OCI-LY7 (cell line): ENCODE measurements around the gene CAAP1. TPM values are rescaled to one million over a fixed set of nuclear protein-coding genes. Genes with fewer than 3 reads are reported as not detected.

Source experiments
- Bru-seq: library from RNA; stranded (reverse); fragments of 400-500 nt; gene quantifications from one replicate; lab custom pipeline; 2021; lab: Mats Ljungman, UMichigan
- BruChase-seq, 2 experiments: library from RNA; stranded (reverse); fragments of 400-500 nt; gene quantifications; one replicate each; lab custom pipeline; 2021; lab: Mats Ljungman, UMichigan
- BruUV-seq: library from RNA; stranded (reverse); fragments of 400-500 nt; replicated peaks from 2 replicates; lab custom pipeline; 2021; lab: Mats Ljungman, UMichigan
- CTCF ChIA-PET: fragments of 300-600 bp; sonication (Branson Sonifier 250); formaldehyde crosslinking; loops from one replicate; lab custom pipeline; 2022; ENCODE audit warnings: antibody characterized with exemption; ENCODE audit not compliant: unreplicated experiment; lab: Charles Lee
- POLR2A ChIA-PET: fragments of 300-600 bp; sonication (Branson Sonifier 250); formaldehyde crosslinking; loops from one replicate; lab custom pipeline; 2022; ENCODE audit warnings: antibody characterized with exemption; lab: Charles Lee
- DNase-seq: peaks from one replicate; pipeline ENCODE4 v3.0.0-alpha.2; 2015; ENCODE audit warnings: low spot score
- H2AFZ ChIP-seq: fragments of 200-600 bp; sonication (generic), shearing (Covaris generic); 2 replicates; pipeline ENCODE4 v1.6.1; 2014; ENCODE audit warnings: mild to moderate bottlenecking, antibody characterized with exemption, low read length, moderate library complexity
- H3K27ac ChIP-seq: fragments of 200-600 bp; sonication (generic); 2 replicates; pipeline ENCODE4 v1.5.1; 2014; ENCODE audit warnings: mixed run types, low read depth, mild to moderate bottlenecking, moderate library complexity, low read length, inconsistent platforms; ENCODE audit not compliant: poor library complexity, severe bottlenecking
- H3K36me3 ChIP-seq: fragments of 200-600 bp; sonication (generic); 2 replicates; pipeline ENCODE4 v1.6.1; 2014; ENCODE audit warnings: mild to moderate bottlenecking, antibody characterized with exemption, low read length, moderate library complexity, mixed read lengths; ENCODE audit not compliant: insufficient read depth
- H3K4me1 ChIP-seq: fragments of 200-600 bp; sonication (generic); 2 replicates; pipeline ENCODE4 v1.5.1; 2014; ENCODE audit warnings: mild to moderate bottlenecking, low read length; ENCODE audit not compliant: insufficient read depth, poor library complexity, severe bottlenecking
- H3K4me2 ChIP-seq: fragments of 200-600 bp; sonication (generic); 2 replicates; pipeline ENCODE4 v1.6.1; 2014; ENCODE audit warnings: mild to moderate bottlenecking, low read length
- H3K4me3 ChIP-seq: fragments of 200-600 bp; sonication (generic); 2 replicates; pipeline ENCODE4 v1.5.1; 2014; ENCODE audit warnings: mild to moderate bottlenecking, low read depth, low read length; ENCODE audit not compliant: poor library complexity, severe bottlenecking
- H3K79me2 ChIP-seq: fragments of 200-600 bp; sonication (generic); 2 replicates; pipeline ENCODE4 v1.6.1; 2016; ENCODE audit warnings: low read depth, mild to moderate bottlenecking, low read length, moderate library complexity, mixed read lengths; ENCODE audit not compliant: insufficient read depth
- H3K9me2 ChIP-seq: fragments of 200-600 bp; sonication (generic); 2 replicates; pipeline ENCODE4 v1.6.1; 2016; ENCODE audit warnings: mild to moderate bottlenecking, low read length, mixed read lengths; ENCODE audit not compliant: insufficient read depth
- H3K9me3 ChIP-seq: fragments of 200-600 bp; sonication (generic); 2 replicates; pipeline ENCODE4 v1.6.1; 2014; ENCODE audit warnings: mild to moderate bottlenecking, mixed run types, low read length, mixed read lengths
- H4K20me1 ChIP-seq: fragments of 200-600 bp; sonication (generic); 2 replicates; pipeline ENCODE4 v1.6.1; 2014; ENCODE audit warnings: mild to moderate bottlenecking, antibody characterized with exemption, low read length, moderate library complexity, mixed read lengths; ENCODE audit not compliant: insufficient read depth
- EZH2phosphoT487 ChIP-seq: fragments of 200-600 bp; sonication (generic); IDR thresholded peaks from 2 replicates; pipeline ENCODE4 v1.6.1; 2018; ENCODE audit warnings: low read depth, borderline replicate concordance, mild to moderate bottlenecking, mixed run types, antibody characterized with exemption, low read length, moderate library complexity, mixed read lengths
- intact Hi-C: fragments of 100-400 bp; cut with micrococcal nuclease; formaldehyde crosslinking; loops from one replicate; pipeline ENCODE4 v1.10.0; 2022; ENCODE audit not compliant: unreplicated experiment
- long read RNA-seq: library from polyadenylated mRNA; stranded (forward); transcript quantifications from one replicate; pipeline ENCODE4 v2.0.0, GENCODE V29; 2022
- total RNA-seq, 2 experiments: library from RNA; depleted of rRNA in 1 of 2; stranded (reverse); fragments of >200 nt in 1 of 2; shearing (Covaris generic) in 1 of 2; gene quantifications; 2 replicates each; pipeline ENCODE4 v1.2.3, GENCODE V29; 2014 to 2022
- TF ChIP-seq, protein P1 (sequence below): fragments of 200-600 bp; sonication (generic); conservative IDR thresholded peaks from 2 replicates; pipeline ENCODE4 v1.5.1; 2014; ENCODE audit warnings: mild to moderate bottlenecking, antibody characterized with exemption, low read length, moderate library complexity, mixed read lengths

CAAP1 gene, protein sequence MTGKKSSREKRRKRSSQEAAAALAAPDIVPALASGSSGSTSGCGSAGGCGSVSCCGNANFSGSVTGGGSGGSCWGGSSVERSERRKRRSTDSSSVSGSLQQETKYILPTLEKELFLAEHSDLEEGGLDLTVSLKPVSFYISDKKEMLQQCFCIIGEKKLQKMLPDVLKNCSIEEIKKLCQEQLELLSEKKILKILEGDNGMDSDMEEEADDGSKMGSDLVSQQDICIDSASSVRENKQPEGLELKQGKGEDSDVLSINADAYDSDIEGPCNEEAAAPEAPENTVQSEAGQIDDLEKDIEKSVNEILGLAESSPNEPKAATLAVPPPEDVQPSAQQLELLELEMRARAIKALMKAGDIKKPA
- 38.8 and 52.3 TPM in 2 replicates for total RNA-seq (2014; rRNA removed; shearing (Covaris generic))
- 28.4 and 32.9 TPM in 2 replicates for total RNA-seq (2022)
- percentile 92 among the genes with signal in this experiment for Bru-seq, nascent RNA
- BruChase-seq, experiment 1, labeled RNA remaining after a 6-hour chase = percentile 83 among the genes with signal in this experiment
- percentile 88 among the genes with signal in this experiment for BruChase-seq, experiment 2, labeled RNA remaining after a 2-hour chase
- long read RNA-seq, transcript CAAP1-206 (6 exons, 1,532 nt) = major isoform, 14 of 31 reads
- long read RNA-seq, transcript CAAP1-201 (6 exons, 2,791 nt) = minor isoform, 12 of 31 reads
- long read RNA-seq, partial matches to known transcripts = 2 of 31 reads
- long read RNA-seq, other reads (novel, unspliced or antisense) = 3 of 31 reads

DNA sequence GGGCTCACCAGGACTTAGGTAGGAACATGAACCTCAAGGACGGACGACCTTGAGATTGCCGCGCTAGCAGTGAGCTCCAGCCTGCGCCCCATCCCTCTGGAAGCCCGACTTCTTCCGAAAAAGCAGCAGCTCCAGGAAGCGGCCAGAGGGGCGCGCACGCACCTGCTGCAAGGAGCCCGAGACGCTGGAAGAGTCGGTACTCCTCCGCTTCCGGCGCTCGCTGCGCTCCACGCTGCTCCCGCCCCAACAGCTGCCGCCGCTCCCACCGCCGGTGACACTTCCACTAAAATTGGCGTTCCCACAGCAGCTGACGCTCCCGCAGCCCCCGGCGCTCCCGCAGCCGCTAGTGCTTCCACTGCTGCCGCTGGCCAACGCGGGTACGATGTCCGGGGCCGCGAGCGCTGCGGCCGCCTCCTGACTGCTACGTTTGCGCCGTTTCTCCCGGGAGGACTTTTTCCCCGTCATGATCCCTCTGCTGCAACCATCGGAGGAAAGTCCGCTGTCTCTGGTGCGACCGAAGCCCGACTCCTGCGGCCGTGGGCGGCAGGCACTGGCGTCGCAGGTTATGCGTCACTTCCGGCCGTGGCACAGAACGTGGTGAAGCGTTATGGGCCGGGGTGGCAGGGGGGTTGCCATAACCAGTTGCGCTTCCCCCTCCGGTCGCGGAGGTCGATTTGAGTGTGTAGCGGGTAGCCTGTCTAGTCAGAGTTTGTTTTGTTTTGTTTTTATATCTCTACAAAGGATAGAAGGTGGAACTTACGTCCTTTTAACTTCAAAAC, at the start of gene CAAP1:
TSS of gene CAAP1 (minus strand) at position 552 of the 779 bp plus-strand sequence. CDS start at position 465, 87 bp downstream.
- ChIA-PET CTCF (no interaction called here), POLR2A (interaction anchor here (0.8 to 2.2 kb wide), 11 partner anchors 9 to 55 kb away, joined by 3 to 10 read pairs (median 4); partner anchors contain the start of gene PLAA)
- intact Hi-C loops = loop anchor here (1.0 kb wide), 1 partner anchor 55 kb away; the partner anchor contains the start of gene PLAA
- DNase-seq = peak; percentile 96
- TF ChIP-seq EZH2phosphoT487 = no peak
- TF ChIP-seq, protein P1, sequence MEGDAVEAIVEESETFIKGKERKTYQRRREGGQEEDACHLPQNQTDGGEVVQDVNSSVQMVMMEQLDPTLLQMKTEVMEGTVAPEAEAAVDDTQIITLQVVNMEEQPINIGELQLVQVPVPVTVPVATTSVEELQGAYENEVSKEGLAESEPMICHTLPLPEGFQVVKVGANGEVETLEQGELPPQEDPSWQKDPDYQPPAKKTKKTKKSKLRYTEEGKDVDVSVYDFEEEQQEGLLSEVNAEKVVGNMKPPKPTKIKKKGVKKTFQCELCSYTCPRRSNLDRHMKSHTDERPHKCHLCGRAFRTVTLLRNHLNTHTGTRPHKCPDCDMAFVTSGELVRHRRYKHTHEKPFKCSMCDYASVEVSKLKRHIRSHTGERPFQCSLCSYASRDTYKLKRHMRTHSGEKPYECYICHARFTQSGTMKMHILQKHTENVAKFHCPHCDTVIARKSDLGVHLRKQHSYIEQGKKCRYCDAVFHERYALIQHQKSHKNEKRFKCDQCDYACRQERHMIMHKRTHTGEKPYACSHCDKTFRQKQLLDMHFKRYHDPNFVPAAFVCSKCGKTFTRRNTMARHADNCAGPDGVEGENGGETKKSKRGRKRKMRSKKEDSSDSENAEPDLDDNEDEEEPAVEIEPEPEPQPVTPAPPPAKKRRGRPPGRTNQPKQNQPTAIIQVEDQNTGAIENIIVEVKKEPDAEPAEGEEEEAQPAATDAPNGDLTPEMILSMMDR = peak; percentile 57
- H3K4me3 ChIP-seq = peak within 1 kb of the TSS; percentile 89
- peak within 1 kb of the TSS; percentile 87; the same call in 1 of the 2 replicates for H2AFZ ChIP-seq
- peak within 1 kb of the TSS; percentile 93 for H3K27ac ChIP-seq
- H3K4me2 ChIP-seq = peak within 1 kb of the TSS; percentile 94
- H3K9me3 ChIP-seq = no peaks in the 10 kb centered on the region
- H3K4me1 ChIP-seq = peaks cover 32% of the 10 kb centered on the region
- peaks cover 23% of the 10 kb centered on the region for H3K36me3 ChIP-seq
- peaks cover 10% of the 10 kb centered on the region for H4K20me1 ChIP-seq
- H3K9me2 ChIP-seq = no peaks in the 10 kb centered on the region
- BruUV-seq = no TSS peak
- peaks cover 47% of the 10 kb centered on the region for H3K79me2 ChIP-seq

DNA sequence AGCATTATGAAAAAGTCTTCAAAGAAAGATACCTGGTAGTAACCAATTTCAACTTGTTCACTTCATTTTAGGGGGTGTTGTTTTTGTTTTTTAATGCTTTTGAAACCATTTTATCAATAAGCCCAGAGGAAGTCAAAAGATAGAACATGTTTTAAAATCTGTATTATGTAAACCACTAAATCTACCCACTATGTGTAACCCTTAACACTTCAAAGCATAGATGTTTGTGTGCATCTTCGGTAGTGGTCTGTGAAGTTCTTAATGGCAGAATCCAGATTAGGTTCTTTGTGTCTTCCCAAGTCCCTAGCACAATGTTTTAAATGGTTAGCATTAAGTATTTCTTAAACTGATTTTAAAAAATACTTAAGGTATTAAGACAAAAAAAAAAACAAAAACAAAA, 48.2 kb upstream of the CAAP1 start:
- Histone ChIP-seq H3K36me3 (peaks cover 70% of the 10 kb centered on the region), H3K4me1 (peaks cover 7% of the 10 kb centered on the region), H3K9me3 (peaks cover 11% of the 10 kb centered on the region; the same call in 1 of the 2 replicates), H3K9me2 (no peaks in the 10 kb centered on the region), H4K20me1 (peaks cover 11% of the 10 kb centered on the region; the same call in 1 of the 2 replicates), H3K79me2 (peaks cover 100% of the 10 kb centered on the region), H3K4me3 (no peak overlapping the region), H3K4me2 (no peak overlapping the region), H3K27ac (no peak overlapping the region), H2AFZ (no peak overlapping the region)
- intact Hi-C loops = no loop called here
- TF ChIP-seq, protein P1 = no peak
- no peak for TF ChIP-seq EZH2phosphoT487
- CTCF ChIA-PET = no interaction called here
- no peak for DNase-seq
- POLR2A ChIA-PET = no interaction called here
- no TSS peak for BruUV-seq
